ENCODE measurements around the gene YJU2. TPM values are rescaled to one million over a fixed set of nuclear protein-coding genes. Genes with fewer than 3 reads are reported as not detected.

Gene YJU2
- total and polyA plus RNA-seq, 4 donors, result 6.5 to 12.7 (median 10.3) TPM

GRCh38 chr19:4318460-4318859, 71.6 kb downstream of the YJU2 start:
- Histone ChIP-seq H3K27me3 (ENCODE audit: control insufficient read depth in 4 of 4, insufficient read depth in 4 of 4, low read length in 3 of 4) (no peaks in the 10 kb centered on the region), H3K9me3 (ENCODE audit: control insufficient read depth in 4 of 4, low read length in 3 of 4) (peaks cover 0 to 3% (median 0%) of the 10 kb centered on the region in 4 donors), H3K9ac (ENCODE audit: low read depth in 1 of 2, low read length in 2 of 2) (no peak overlapping the region), H3K4me3 (ENCODE audit: low read depth in 1 of 3, low read length in 3 of 3) (no peak overlapping the region), H3K27ac (ENCODE audit: low read depth in 1 of 2, low read length in 2 of 2) (no peak overlapping the region), H3K4me1 (ENCODE audit: control insufficient read depth in 4 of 4, insufficient read depth in 4 of 4, low read length in 3 of 4) (peaks cover 0 to 9% (median 5%) of the 10 kb centered on the region in 4 donors), H3K36me3 (ENCODE audit: control insufficient read depth in 4 of 4, insufficient read depth in 3 of 4, low read depth in 1 of 4, low read length in 3 of 4) (no peaks in the 10 kb centered on the region)
- no peak for DNase-seq (ENCODE audit: low spot score)
- WGBS, result 95% methylated on average over 7 of the region's 7 CpGs
- TF ChIP-seq RXRA (IDR thresholded peaks at IDR 0.05) (no peak), EGR1 (IDR thresholded peaks at IDR 0.05; ENCODE audit: low read depth in 2 of 2) (no peak), FOXA2 (IDR thresholded peaks at IDR 0.05) (no peak), JUND (IDR thresholded peaks at IDR 0.05) (no peak), YY1 (IDR thresholded peaks at IDR 0.05) (no peak), NR2F2 (IDR thresholded peaks at IDR 0.05) (no peak), SP1 (IDR thresholded peaks at IDR 0.05) (no peak)
- TF ChIP-seq, protein P1, sequence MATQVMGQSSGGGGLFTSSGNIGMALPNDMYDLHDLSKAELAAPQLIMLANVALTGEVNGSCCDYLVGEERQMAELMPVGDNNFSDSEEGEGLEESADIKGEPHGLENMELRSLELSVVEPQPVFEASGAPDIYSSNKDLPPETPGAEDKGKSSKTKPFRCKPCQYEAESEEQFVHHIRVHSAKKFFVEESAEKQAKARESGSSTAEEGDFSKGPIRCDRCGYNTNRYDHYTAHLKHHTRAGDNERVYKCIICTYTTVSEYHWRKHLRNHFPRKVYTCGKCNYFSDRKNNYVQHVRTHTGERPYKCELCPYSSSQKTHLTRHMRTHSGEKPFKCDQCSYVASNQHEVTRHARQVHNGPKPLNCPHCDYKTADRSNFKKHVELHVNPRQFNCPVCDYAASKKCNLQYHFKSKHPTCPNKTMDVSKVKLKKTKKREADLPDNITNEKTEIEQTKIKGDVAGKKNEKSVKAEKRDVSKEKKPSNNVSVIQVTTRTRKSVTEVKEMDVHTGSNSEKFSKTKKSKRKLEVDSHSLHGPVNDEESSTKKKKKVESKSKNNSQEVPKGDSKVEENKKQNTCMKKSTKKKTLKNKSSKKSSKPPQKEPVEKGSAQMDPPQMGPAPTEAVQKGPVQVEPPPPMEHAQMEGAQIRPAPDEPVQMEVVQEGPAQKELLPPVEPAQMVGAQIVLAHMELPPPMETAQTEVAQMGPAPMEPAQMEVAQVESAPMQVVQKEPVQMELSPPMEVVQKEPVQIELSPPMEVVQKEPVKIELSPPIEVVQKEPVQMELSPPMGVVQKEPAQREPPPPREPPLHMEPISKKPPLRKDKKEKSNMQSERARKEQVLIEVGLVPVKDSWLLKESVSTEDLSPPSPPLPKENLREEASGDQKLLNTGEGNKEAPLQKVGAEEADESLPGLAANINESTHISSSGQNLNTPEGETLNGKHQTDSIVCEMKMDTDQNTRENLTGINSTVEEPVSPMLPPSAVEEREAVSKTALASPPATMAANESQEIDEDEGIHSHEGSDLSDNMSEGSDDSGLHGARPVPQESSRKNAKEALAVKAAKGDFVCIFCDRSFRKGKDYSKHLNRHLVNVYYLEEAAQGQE (IDR thresholded peaks at IDR 0.05), result no peak

Other genes with a start within 250 kb of the YJU2 start
- 10 to 100 TPM; 10.8 to 14.1 TPM for gene PIAS4, start 239.3 kb upstream of the YJU2 start, total RNA-seq
- gene PIAS4, start 239.3 kb upstream of the YJU2 start, polyA plus RNA-seq, result 10 to 100 TPM in 1 of 2 donors, 1 to 10 TPM in 1; 5.6 to 10.4 TPM
- gene ZBTB7A, start 180.2 kb upstream of the YJU2 start, total RNA-seq, result 10 to 100 TPM; 23.6 to 28.9 TPM
- 10 to 100 TPM in 1 of 2 donors, 1 to 10 TPM in 1; 2.9 to 11.7 TPM for gene ZBTB7A, start 180.2 kb upstream of the YJU2 start, polyA plus RNA-seq
- 10 to 100 TPM; 43.8 to 64.4 TPM for gene MAP2K2, start 123.0 kb upstream of the YJU2 start, total RNA-seq
- 10 to 100 TPM; 40.3 to 72.7 TPM for gene MAP2K2, start 123.0 kb upstream of the YJU2 start, polyA plus RNA-seq
- 100 to 1,000 TPM in 1 of 2 donors, 10 to 100 TPM in 1; 22.8 to 194 TPM for gene CREB3L3, start 93.4 kb upstream of the YJU2 start, total RNA-seq
- gene CREB3L3, start 93.4 kb upstream of the YJU2 start, polyA plus RNA-seq, result 100 to 1,000 TPM in 1 of 2 donors, 10 to 100 TPM in 1; 94.9 to 331 TPM
- gene SIRT6, start 64.5 kb upstream of the YJU2 start, total RNA-seq, result 10 to 100 TPM in 1 of 2 donors, 1 to 10 TPM in 1; 7.7 to 12.7 TPM
- 10 to 100 TPM in 1 of 2 donors, 1 to 10 TPM in 1; 8.4 to 11.3 TPM for gene SIRT6, start 64.5 kb upstream of the YJU2 start, polyA plus RNA-seq
- gene ANKRD24, start 64.4 kb upstream of the YJU2 start, total RNA-seq, result 1 to 10 TPM in 1 of 2 donors, under 1 TPM in 1; 0.28 to 2.5 TPM
- 1 to 10 TPM in 1 of 2 donors, under 1 TPM in 1; 0.31 to 2.5 TPM for gene ANKRD24, start 64.4 kb upstream of the YJU2 start, polyA plus RNA-seq
- 1 to 10 TPM; 1.8 to 2.5 TPM for gene EBI3, start 17.6 kb upstream of the YJU2 start, total RNA-seq
- gene EBI3, start 17.6 kb upstream of the YJU2 start, polyA plus RNA-seq, result 1 to 10 TPM; 2.5 to 7.8 TPM
- gene SHD, start 32.2 kb downstream of the YJU2 start, total RNA-seq, result 1 to 10 TPM in 1 of 2 donors, under 1 TPM in 1; 0.09 to 2.3 TPM
- gene SHD, start 32.2 kb downstream of the YJU2 start, polyA plus RNA-seq, result 10 to 100 TPM in 1 of 2 donors, 1 to 10 TPM in 1; 6.8 to 15.7 TPM
- under 1 TPM; 0.47 to 0.50 TPM for gene TMIGD2, start 55.3 kb downstream of the YJU2 start, total RNA-seq
- under 1 TPM; 0.16 to 0.94 TPM for gene TMIGD2, start 55.3 kb downstream of the YJU2 start, polyA plus RNA-seq
- under 1 TPM in 1 of 2 donors, not detected in 1; 0.92 TPM for gene FSD1, start 57.5 kb downstream of the YJU2 start, total RNA-seq
- gene FSD1, start 57.5 kb downstream of the YJU2 start, polyA plus RNA-seq, result under 1 TPM; 0.05 to 0.19 TPM
- 10 to 100 TPM in 1 of 2 donors, 1 to 10 TPM in 1; 8.6 to 26.4 TPM for gene STAP2, start 91.7 kb downstream of the YJU2 start, total RNA-seq
- 10 to 100 TPM; 23.6 to 24.5 TPM for gene STAP2, start 91.7 kb downstream of the YJU2 start, polyA plus RNA-seq
- 1 to 10 TPM; 4.7 to 9.9 TPM for gene MPND, start 96.5 kb downstream of the YJU2 start, total RNA-seq
- 1 to 10 TPM; 9.0 to 9.4 TPM for gene MPND, start 96.5 kb downstream of the YJU2 start, polyA plus RNA-seq
- 10 to 100 TPM; 16.7 to 19.7 TPM for gene SH3GL1, start 153.5 kb downstream of the YJU2 start, total RNA-seq
- gene SH3GL1, start 153.5 kb downstream of the YJU2 start, polyA plus RNA-seq, result 10 to 100 TPM; 16.5 to 27.8 TPM
- gene CHAF1A, start 155.6 kb downstream of the YJU2 start, total RNA-seq, result 10 to 100 TPM in 1 of 2 donors, 1 to 10 TPM in 1; 2.9 to 20.8 TPM
- gene CHAF1A, start 155.6 kb downstream of the YJU2 start, polyA plus RNA-seq, result 1 to 10 TPM; 1.0 to 2.1 TPM
- gene UBXN6, start 210.7 kb downstream of the YJU2 start, total RNA-seq, result 10 to 100 TPM; 33.0 to 92.3 TPM
- 10 to 100 TPM; 39.5 to 68.6 TPM for gene UBXN6, start 210.7 kb downstream of the YJU2 start, polyA plus RNA-seq
- 10 to 100 TPM; 14.9 to 15.7 TPM for gene HDGFL2, start 225.2 kb downstream of the YJU2 start, total RNA-seq
- 10 to 100 TPM in 1 of 2 donors, 1 to 10 TPM in 1; 3.4 to 13.2 TPM for gene HDGFL2, start 225.2 kb downstream of the YJU2 start, polyA plus RNA-seq

Data from liver (tissue), 9 donors.